Subcutaneous abdominal adipose tissue (tissue), 5 donors: ENCODE measurements around the gene WDR59.
A peak's percentile ranks its signal among the peaks of the same experiment; 100 is the strongest.

ENCODE experiments used
- H3K27ac ChIP-seq: one replicate; pipeline ENCODE4 v1.7.0; 2013; ENCODE audit warnings: low read depth, mild to moderate bottlenecking, inconsistent platforms, low read length, moderate library complexity
- H3K27me3 ChIP-seq, 5 donors: one replicate each; pipeline ENCODE4 v1.7.0; 2013; ENCODE audit warnings: low read length in 5 of 5, inconsistent platforms in 1 of 5; ENCODE audit not compliant: control insufficient read depth in 5 of 5, insufficient read depth in 4 of 5
- H3K36me3 ChIP-seq, 5 donors: one replicate each; pipeline ENCODE4 v1.7.0; 2013; ENCODE audit warnings: low read length in 5 of 5; ENCODE audit not compliant: control insufficient read depth in 5 of 5, insufficient read depth in 5 of 5
- H3K4me1 ChIP-seq, 5 donors: one replicate each; pipeline ENCODE4 v1.7.0; 2013; ENCODE audit warnings: low read length in 5 of 5, mild to moderate bottlenecking in 3 of 5, moderate library complexity in 1 of 5; ENCODE audit not compliant: control insufficient read depth in 5 of 5, insufficient read depth in 5 of 5
- H3K4me3 ChIP-seq, 5 donors: one replicate each; pipeline ENCODE4 v1.7.0; 2013; ENCODE audit warnings: low read length in 5 of 5, low read depth in 1 of 5
- H3K9ac ChIP-seq, 5 donors: one replicate each; pipeline ENCODE4 v1.7.0; 2013; ENCODE audit warnings: low read length in 5 of 5, mild to moderate bottlenecking in 4 of 5, moderate library complexity in 3 of 5
- H3K9me3 ChIP-seq, 5 donors: one replicate each; pipeline ENCODE4 v1.7.0; 2013; ENCODE audit warnings: low read length in 5 of 5; ENCODE audit not compliant: control insufficient read depth in 5 of 5
- donor health status: healthy.
- donor health status: healthy.
- donor health status: healthy.
- donor health status: healthy.
- donor health status: healthy.

Gene WDR59

GRCh38 chr16:74872302-74872701 is 112.6 kb downstream of the WDR59 start:
- Histone ChIP-seq H3K4me3 (no peak overlapping the region), H3K9me3 (no peaks in the 10 kb centered on the region), H3K4me1 (peaks cover 0 to 6% (median 0%) of the 10 kb centered on the region in 5 donors), H3K9ac (no peak overlapping the region), H3K27me3 (no peaks in the 10 kb centered on the region), H3K27ac (no peak overlapping the region), H3K36me3 (peaks cover 0 to 30% (median 28%) of the 10 kb centered on the region in 5 donors)

GRCh38 chr16:74871608-74872007 is 113.3 kb downstream of the WDR59 start:
- no peaks in the 10 kb centered on the region for H3K9me3 ChIP-seq
- H3K9ac ChIP-seq: no peak overlapping the region
- H3K36me3 ChIP-seq: peaks cover 0 to 27% (median 24%) of the 10 kb centered on the region in 5 donors

GRCh38 chr16:74868501-74868900 is 116.4 kb downstream of the WDR59 start:
- H3K27me3 ChIP-seq: no peaks in the 10 kb centered on the region
- no peak overlapping the region for H3K27ac ChIP-seq
- H3K36me3 ChIP-seq: peaks cover 0 to 5% (median 5%) of the 10 kb centered on the region in 5 donors

More at GRCh38 chr16:74871608-74872007, 113.3 kb downstream of the WDR59 start:
- no peaks in the 10 kb centered on the region for H3K27me3 ChIP-seq
- H3K27ac ChIP-seq: no peak overlapping the region
- peaks cover 0 to 6% (median 0%) of the 10 kb centered on the region in 5 donors for H3K4me1 ChIP-seq
- no peak overlapping the region for H3K4me3 ChIP-seq

DNA sequence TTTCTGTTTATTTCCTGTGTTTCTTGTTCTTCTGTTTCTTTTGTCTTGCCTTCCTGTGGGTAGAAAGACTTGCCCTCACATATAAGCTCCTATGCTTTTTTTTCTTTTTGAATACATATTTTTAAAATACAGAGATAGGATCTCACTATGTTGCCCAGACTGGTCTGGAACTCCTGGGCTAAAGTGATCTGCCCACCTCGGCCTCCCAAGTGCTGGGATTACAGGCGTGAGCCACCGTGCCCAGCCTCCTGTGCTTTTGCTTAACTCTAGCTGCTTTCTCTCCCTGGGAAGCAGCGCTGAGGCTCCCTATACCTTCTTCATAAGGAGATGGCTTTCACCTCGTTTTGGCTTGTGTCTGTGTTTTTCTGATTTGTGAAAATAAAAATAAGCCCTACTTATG is 116.9 kb downstream of the WDR59 start:
- H3K4me1 ChIP-seq: peaks cover 0 to 6% (median 0%) of the 10 kb centered on the region in 5 donors
- no peak overlapping the region for H3K9ac ChIP-seq
- H3K9me3 ChIP-seq: no peaks in the 10 kb centered on the region
- no peak overlapping the region for H3K27ac ChIP-seq
- no peaks in the 10 kb centered on the region for H3K27me3 ChIP-seq
- no peak overlapping the region for H3K4me3 ChIP-seq
- peaks cover 0 to 5% (median 2%) of the 10 kb centered on the region in 5 donors for H3K36me3 ChIP-seq

More at GRCh38 chr16:74868501-74868900, 116.4 kb downstream of the WDR59 start:
- no peak overlapping the region for H3K9ac ChIP-seq
- no peaks in the 10 kb centered on the region for H3K9me3 ChIP-seq
- H3K4me3 ChIP-seq: no peak overlapping the region
- peaks cover 0 to 6% (median 0%) of the 10 kb centered on the region in 5 donors for H3K4me1 ChIP-seq

- peaks cover 0 to 6% (median 0%) of the 10 kb centered on the region in 5 donors for H3K4me1 ChIP-seq
- no peak overlapping the region for H3K9ac ChIP-seq
- H3K27me3 ChIP-seq: no peaks in the 10 kb centered on the region
- H3K36me3 ChIP-seq: peaks cover 0 to 5% (median 2%) of the 10 kb centered on the region in 5 donors
- H3K27ac ChIP-seq: no peak overlapping the region
- no peaks in the 10 kb centered on the region for H3K9me3 ChIP-seq
- no peak overlapping the region for H3K4me3 ChIP-seq
These were observed 117.6 kb downstream of the WDR59 start for GRCh38 chr16:74867281-74867849.

DNA sequence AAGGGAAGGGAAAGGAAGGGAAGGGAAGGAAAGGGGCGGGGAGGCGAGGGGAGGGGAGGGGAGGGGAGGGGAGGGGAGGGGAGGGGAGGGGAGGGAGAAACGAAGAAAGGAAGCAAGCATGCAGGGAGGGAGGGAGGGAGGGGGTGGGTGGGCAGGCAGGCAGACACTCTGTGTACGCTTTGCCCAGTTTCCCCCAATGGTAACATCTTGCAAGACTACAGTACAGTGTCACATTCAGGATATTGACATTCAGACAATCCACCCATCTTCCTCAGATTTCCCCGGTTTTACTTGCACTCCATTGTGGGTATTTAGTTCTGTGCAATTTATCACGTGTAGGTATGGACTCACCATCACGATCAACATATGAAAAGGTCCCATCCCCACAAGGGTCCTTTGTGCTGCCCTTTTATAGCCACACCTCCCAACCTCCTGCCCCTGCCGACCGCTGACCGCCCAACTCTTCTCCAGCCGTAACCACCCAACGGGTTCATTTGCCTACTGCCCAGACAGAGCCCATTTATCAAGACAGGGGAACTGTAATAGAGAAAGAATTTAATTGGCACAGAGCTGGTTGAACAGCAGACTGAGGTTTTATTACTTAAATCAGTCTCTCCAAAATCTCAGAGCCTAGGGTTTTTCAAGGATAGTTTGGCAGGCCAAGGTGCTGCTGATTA is 118.9 kb downstream of the WDR59 start:
- Histone ChIP-seq H3K36me3 (no peaks in the 10 kb centered on the region), H3K27ac (no peak overlapping the region), H3K4me3 (peak overlapping the region in 1 of 5 donors; percentile 11), H3K27me3 (no peaks in the 10 kb centered on the region), H3K9me3 (no peaks in the 10 kb centered on the region), H3K9ac (no peak overlapping the region), H3K4me1 (peaks cover 0 to 6% (median 0%) of the 10 kb centered on the region in 5 donors)

DNA sequence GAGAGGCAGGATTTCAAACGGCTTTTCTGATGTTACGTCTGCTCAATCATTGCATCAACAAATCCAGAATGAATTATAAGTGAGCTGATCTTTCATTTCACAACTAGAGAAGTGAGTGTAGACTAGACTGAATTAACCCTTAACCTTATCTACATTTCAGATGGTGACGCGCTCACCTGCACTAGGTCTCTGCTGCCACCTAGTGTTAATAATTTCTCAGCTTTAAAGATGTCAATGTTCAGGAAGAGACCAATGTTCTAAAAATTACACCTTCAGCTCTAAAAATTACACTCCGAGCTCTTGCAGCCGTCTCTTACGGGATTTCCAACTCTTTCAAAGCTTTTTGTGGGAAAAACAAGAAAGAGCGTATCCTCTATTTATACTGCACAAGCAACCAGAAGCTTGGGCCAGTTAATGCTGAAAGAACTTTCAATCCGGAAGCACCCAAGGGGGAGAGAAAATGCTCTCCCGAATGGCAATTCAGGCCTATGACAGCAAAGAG is 122.1 kb downstream of the WDR59 start:
- Histone ChIP-seq H3K4me3 (no peak overlapping the region), H3K9me3 (no peaks in the 10 kb centered on the region), H3K27me3 (peaks cover 0 to 6% (median 0%) of the 10 kb centered on the region in 5 donors), H3K27ac (no peak overlapping the region), H3K9ac (no peak overlapping the region), H3K4me1 (peaks cover 0 to 2% (median 0%) of the 10 kb centered on the region in 5 donors), H3K36me3 (no peaks in the 10 kb centered on the region)

DNA sequence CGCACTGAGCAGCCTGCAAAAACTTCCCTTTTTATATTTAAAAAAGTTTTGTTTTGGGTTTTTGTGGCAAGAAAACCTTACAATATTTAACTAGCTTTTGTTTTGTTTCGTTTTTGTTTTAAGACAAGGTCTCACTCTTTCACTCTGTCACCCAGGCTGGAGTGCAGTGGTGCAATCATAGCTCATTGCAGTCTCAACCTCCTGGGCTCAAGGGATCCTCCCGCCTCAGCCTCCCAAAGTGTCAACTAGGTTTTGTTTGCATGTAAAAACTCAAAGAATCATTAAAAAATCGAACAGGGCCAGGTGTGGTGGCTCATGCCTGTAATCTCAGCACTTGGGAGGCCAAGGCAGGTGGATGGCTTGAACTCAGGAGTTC is 132.4 kb downstream of the WDR59 start:
- H3K27ac ChIP-seq: no peak overlapping the region
- H3K9ac ChIP-seq: no peak overlapping the region
- no peak overlapping the region for H3K4me3 ChIP-seq

GRCh38 chr16:74850027-74850426 is 134.9 kb downstream of the WDR59 start:
- Histone ChIP-seq H3K9ac (no peak overlapping the region), H3K9me3 (no peaks in the 10 kb centered on the region), H3K27ac (no peak overlapping the region), H3K4me1 (no peaks in the 10 kb centered on the region), H3K27me3 (no peaks in the 10 kb centered on the region), H3K4me3 (no peak overlapping the region), H3K36me3 (no peaks in the 10 kb centered on the region)

More for the DNA sequence above, 132.4 kb downstream of the WDR59 start:
- Histone ChIP-seq H3K9me3 (no peaks in the 10 kb centered on the region), H3K4me1 (no peaks in the 10 kb centered on the region), H3K36me3 (no peaks in the 10 kb centered on the region), H3K27me3 (no peaks in the 10 kb centered on the region)

GRCh38 chr16:74847202-74847601 is 137.7 kb downstream of the WDR59 start:
- no peaks in the 10 kb centered on the region for H3K9me3 ChIP-seq
- no peak overlapping the region for H3K9ac ChIP-seq
- no peak overlapping the region for H3K4me3 ChIP-seq
- no peaks in the 10 kb centered on the region for H3K27me3 ChIP-seq
- no peaks in the 10 kb centered on the region for H3K4me1 ChIP-seq
- H3K36me3 ChIP-seq: no peaks in the 10 kb centered on the region
- H3K27ac ChIP-seq: no peak overlapping the region
